GM12873 (cell line): ENCODE measurements around the gene CEP57L1.
A peak's percentile ranks its signal among the peaks of the same experiment; 100 is the strongest.

Experiments
- TF ChIP-seq, protein P1 (sequence below): IDR thresholded peaks from 2 replicates; pipeline ENCODE4 v1.5.1; 2012; ENCODE audit warnings: low read depth, mild to moderate bottlenecking, moderate library complexity, low read length, control low read depth; ENCODE audit not compliant: insufficient read depth; ENCODE audit errors: missing control alignments

The CEP57L1 gene

DNA sequence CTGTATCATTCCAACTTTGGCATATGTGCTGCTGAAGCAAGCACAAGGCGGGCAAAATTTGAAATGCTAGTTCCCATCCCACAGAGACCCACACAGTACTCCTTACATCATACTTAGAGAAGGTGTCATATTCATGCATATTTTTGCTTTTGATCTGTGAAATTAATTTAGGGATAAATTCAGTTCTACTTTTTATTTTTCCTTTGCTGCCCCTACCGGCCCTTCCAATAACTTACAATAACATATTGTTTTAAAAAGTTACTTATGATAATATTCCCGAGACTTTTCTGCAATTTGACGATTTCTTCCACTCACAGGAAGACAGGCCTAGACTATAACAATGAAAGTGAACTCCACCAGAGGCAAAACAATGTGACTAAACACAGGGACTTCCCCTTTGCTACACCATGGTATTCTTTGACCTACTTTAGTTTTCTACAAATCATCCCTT is 35.7 kb upstream of the CEP57L1 start:
- TF ChIP-seq, protein P1, sequence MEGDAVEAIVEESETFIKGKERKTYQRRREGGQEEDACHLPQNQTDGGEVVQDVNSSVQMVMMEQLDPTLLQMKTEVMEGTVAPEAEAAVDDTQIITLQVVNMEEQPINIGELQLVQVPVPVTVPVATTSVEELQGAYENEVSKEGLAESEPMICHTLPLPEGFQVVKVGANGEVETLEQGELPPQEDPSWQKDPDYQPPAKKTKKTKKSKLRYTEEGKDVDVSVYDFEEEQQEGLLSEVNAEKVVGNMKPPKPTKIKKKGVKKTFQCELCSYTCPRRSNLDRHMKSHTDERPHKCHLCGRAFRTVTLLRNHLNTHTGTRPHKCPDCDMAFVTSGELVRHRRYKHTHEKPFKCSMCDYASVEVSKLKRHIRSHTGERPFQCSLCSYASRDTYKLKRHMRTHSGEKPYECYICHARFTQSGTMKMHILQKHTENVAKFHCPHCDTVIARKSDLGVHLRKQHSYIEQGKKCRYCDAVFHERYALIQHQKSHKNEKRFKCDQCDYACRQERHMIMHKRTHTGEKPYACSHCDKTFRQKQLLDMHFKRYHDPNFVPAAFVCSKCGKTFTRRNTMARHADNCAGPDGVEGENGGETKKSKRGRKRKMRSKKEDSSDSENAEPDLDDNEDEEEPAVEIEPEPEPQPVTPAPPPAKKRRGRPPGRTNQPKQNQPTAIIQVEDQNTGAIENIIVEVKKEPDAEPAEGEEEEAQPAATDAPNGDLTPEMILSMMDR = no peak

DNA sequence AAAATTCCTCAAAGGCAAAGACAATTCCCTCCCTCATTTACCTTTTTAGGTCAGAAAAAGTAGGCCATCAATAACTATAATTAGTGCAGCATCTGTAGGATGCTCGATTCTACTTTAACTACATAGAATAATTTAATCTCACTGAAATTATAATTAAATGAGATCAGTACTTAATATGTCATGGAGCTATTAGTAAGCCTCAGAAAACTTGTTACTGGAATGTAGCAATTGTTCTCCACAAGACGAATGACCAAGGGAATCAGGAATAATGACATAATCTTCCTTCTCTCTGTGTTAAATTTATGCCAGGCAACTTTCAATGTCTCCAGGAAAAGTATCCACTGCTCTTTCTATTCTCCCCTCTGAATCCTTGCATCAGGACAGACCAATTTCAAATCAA is 34.7 kb upstream of the CEP57L1 start:
- TF ChIP-seq, protein P1 = no peak

GRCh38 chr6:109062216-109062615 is 33.1 kb upstream of the CEP57L1 start:
- TF ChIP-seq, protein P1 = no peak

DNA sequence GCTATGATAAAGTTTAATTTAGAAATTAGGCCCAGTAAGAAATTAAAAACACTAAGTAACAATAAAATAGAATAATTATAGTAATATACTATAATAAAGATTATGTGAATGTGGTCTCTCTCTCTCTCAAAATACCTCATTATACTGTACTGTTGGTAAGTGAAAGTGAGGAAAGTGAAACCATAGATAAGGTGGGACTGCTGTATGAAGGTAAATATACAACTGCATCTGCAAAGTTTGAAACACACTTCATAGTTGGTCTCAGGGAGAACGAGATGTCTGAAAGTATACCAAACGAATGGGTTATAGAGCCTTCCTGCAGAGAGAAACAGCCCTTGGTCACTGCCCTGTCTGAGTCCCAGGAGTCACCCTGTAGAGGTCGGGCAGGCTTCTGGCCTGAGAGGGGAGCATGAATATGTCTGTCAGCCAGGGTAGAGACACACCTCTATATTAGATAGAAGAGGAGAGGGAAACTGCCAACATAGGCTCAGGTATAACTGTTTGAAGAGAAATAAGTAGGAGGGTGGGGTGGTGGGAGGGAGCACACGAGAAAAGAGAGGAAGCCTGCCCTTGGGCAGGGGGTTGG is 32.4 kb upstream of the CEP57L1 start:
- TF ChIP-seq, protein P1 = no peak

GRCh38 chr6:109069746-109070145 is 25.6 kb upstream of the CEP57L1 start:
- TF ChIP-seq, protein P1 = no peak

- TF ChIP-seq, protein P1 = no peak
Observed at GRCh38 chr6:109071125-109071917, 24.0 kb upstream of the CEP57L1 start.

DNA sequence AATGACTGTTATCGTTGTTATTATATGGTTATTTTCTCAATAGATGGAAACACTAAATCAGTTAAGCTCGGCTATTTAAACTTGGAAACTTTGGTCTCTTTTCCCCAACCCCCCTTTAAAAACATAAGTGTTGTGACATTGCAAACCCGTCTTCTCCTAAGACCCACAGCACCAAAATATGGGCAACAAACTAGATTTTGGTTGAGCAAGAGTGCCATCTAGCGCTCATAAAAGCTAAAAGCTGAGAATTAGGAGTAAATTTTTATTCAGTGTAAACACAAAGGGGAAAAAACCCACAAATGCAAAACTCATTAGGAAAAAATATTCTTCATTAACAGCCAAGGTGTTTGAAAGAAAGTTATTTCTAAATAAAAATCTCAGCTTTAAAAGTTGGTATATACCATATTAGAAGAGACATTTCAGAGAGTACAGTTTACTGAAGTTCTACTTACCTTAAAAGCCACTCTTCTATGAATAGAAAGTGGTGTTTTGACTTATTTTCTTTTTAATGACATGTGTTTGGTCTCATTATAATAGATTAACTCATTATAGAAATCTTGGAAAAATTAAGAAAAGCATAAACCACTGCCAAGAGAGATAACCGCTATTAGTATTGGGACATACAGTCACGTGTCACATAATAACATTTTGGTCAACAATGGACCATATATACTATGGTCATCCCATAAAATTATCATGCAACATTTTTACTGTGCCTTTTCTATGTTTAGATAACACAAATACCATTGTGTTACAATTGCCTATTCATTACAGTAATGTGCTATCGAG is 21.8 kb upstream of the CEP57L1 start:
- TF ChIP-seq, protein P1 = peak; percentile 53
